ENCODE results near the gene CREB3L2.
"Not testable (repeated sequence)": the region's sequence is repeated elsewhere in the genome, so short reads cannot be mapped to it uniquely, and the experiment has no call there.

The CREB3L2 gene

GRCh38 chr7:137867289-137867688 is 134.6 kb downstream of the CREB3L2 start:
- no peak for DNase-seq

- DNase-seq, result no peak
Measured at GRCh38 chr7:137865764-137866163, 136.1 kb downstream of the CREB3L2 start.

GRCh38 chr7:137862964-137863363 is 138.9 kb downstream of the CREB3L2 start:
- DNase-seq, result no peak

- DNase-seq, result no peak
Measured at GRCh38 chr7:137862358-137862757, 139.5 kb downstream of the CREB3L2 start.

- no peak for DNase-seq
Measured at GRCh38 chr7:137860542-137860941, 141.3 kb downstream of the CREB3L2 start.

- DNase-seq, result no peak
Measured at GRCh38 chr7:137853053-137853452, 148.8 kb downstream of the CREB3L2 start.

- DNase-seq, result no peak
Measured at GRCh38 chr7:137852108-137852507, 149.8 kb downstream of the CREB3L2 start.

- no peak for DNase-seq
Measured at GRCh38 chr7:137850972-137851945, 150.6 kb downstream of the CREB3L2 start.

GRCh38 chr7:137850571-137850970 is 151.3 kb downstream of the CREB3L2 start:
- no peak for DNase-seq

- DNase-seq, result no peak
Measured at GRCh38 chr7:137848095-137848494, 153.8 kb downstream of the CREB3L2 start.

GRCh38 chr7:137847568-137848050 is 154.3 kb downstream of the CREB3L2 start:
- no peak for DNase-seq

- no peak for DNase-seq
Measured at GRCh38 chr7:137846827-137847567, 154.9 kb downstream of the CREB3L2 start, which contains the start of gene DGKI. DGKI (minus strand) TSS chr7:137846974.

- no peak for DNase-seq
Measured at GRCh38 chr7:137846549-137846826, 155.4 kb downstream of the CREB3L2 start.

GRCh38 chr7:137844677-137845425 is 157.0 kb downstream of the CREB3L2 start:
- no peak for DNase-seq

- DNase-seq, result no peak
Measured at GRCh38 chr7:137839903-137840779, 161.7 kb downstream of the CREB3L2 start.

GRCh38 chr7:137838706-137839315 is 163.1 kb downstream of the CREB3L2 start:
- DNase-seq, result no peak

- no peak for DNase-seq
Measured at GRCh38 chr7:137836541-137836940, 165.3 kb downstream of the CREB3L2 start.

GRCh38 chr7:137836113-137836509 is 165.8 kb downstream of the CREB3L2 start:
- DNase-seq, result no peak

GRCh38 chr7:137835486-137836112 is 166.3 kb downstream of the CREB3L2 start:
- DNase-seq, result no peak

- DNase-seq, result no peak
Measured at GRCh38 chr7:137834552-137834951, 167.3 kb downstream of the CREB3L2 start.

GRCh38 chr7:137832990-137833389 is 168.9 kb downstream of the CREB3L2 start:
- DNase-seq, result not testable (repeated sequence)

Data from CD4-positive, alpha-beta T cell treated with Interleukin-10 for 1 hour (primary cell).